IPS-15b (cell line): ENCODE results near the gene CATSPER4.
"Not testable (repeated sequence)": the region's sequence is repeated elsewhere in the genome, so short reads cannot be mapped to it uniquely, and the experiment has no call there.

Experiments used
- H3K27me3 ChIP-seq: one replicate; pipeline ENCODE4 v1.6.1; 2013; ENCODE audit warnings: low read length; ENCODE audit not compliant: control insufficient read depth, insufficient read depth
- H3K36me3 ChIP-seq: one replicate; pipeline ENCODE4 v1.6.1; 2013; ENCODE audit warnings: low read length; ENCODE audit not compliant: control insufficient read depth, insufficient read depth
- H3K4me1 ChIP-seq: one replicate; pipeline ENCODE4 v1.6.1; 2013; ENCODE audit warnings: mild to moderate bottlenecking, low read length; ENCODE audit not compliant: control insufficient read depth, insufficient read depth
- H3K4me3 ChIP-seq: one replicate; pipeline ENCODE4 v1.5.1; 2013; ENCODE audit warnings: low read depth, low read length
- H3K9ac ChIP-seq: one replicate; pipeline ENCODE4 v1.6.1; 2013; ENCODE audit warnings: low read depth, mild to moderate bottlenecking, low read length
- H3K9me3 ChIP-seq: one replicate; pipeline ENCODE4 v1.6.1; 2013; ENCODE audit warnings: mild to moderate bottlenecking, low read length; ENCODE audit not compliant: control insufficient read depth, insufficient read depth

Gene CATSPER4

GRCh38 chr1:26210147-26210870 is 19.9 kb downstream of the CATSPER4 start:
- Histone ChIP-seq H3K4me1 (no peaks in the 10 kb centered on the region), H3K36me3 (no peaks in the 10 kb centered on the region), H3K4me3 (no peak overlapping the region), H3K9me3 (no peaks in the 10 kb centered on the region), H3K9ac (no peak overlapping the region), H3K27me3 (no peaks in the 10 kb centered on the region)

- peaks cover 2% of the 10 kb centered on the region for H3K4me1 ChIP-seq
Observed at GRCh38 chr1:26212726-26213125, 22.3 kb downstream of the CATSPER4 start.

GRCh38 chr1:26213335-26213905 is 23.0 kb downstream of the CATSPER4 start:
- Histone ChIP-seq H3K4me1 (peaks cover 2% of the 10 kb centered on the region), H3K9ac (no peak overlapping the region), H3K27me3 (no peaks in the 10 kb centered on the region)

More at GRCh38 chr1:26212726-26213125, 22.3 kb downstream of the CATSPER4 start:
- H3K4me3 ChIP-seq, result no peak overlapping the region
- H3K9ac ChIP-seq, result no peak overlapping the region
- no peaks in the 10 kb centered on the region for H3K9me3 ChIP-seq
- H3K27me3 ChIP-seq, result no peaks in the 10 kb centered on the region
- H3K36me3 ChIP-seq, result no peaks in the 10 kb centered on the region

GRCh38 chr1:26215246-26215645 is 24.8 kb downstream of the CATSPER4 start:
- no peak overlapping the region for H3K4me3 ChIP-seq
- H3K9ac ChIP-seq, result no peak overlapping the region
- H3K27me3 ChIP-seq, result no peaks in the 10 kb centered on the region
- H3K36me3 ChIP-seq, result no peaks in the 10 kb centered on the region
- peaks cover 5% of the 10 kb centered on the region for H3K4me1 ChIP-seq
- no peaks in the 10 kb centered on the region for H3K9me3 ChIP-seq

More at GRCh38 chr1:26213335-26213905, 23.0 kb downstream of the CATSPER4 start:
- H3K9me3 ChIP-seq, result no peaks in the 10 kb centered on the region
- H3K4me3 ChIP-seq, result no peak overlapping the region
- no peaks in the 10 kb centered on the region for H3K36me3 ChIP-seq

GRCh38 chr1:26218906-26219494 is 28.6 kb downstream of the CATSPER4 start:
- Histone ChIP-seq H3K4me3 (no peak overlapping the region), H3K36me3 (no peaks in the 10 kb centered on the region), H3K9me3 (no peaks in the 10 kb centered on the region), H3K27me3 (peaks cover 6% of the 10 kb centered on the region), H3K4me1 (peaks cover 5% of the 10 kb centered on the region), H3K9ac (no peak overlapping the region)

- Histone ChIP-seq H3K27me3 (peaks cover 16% of the 10 kb centered on the region), H3K4me1 (peaks cover 8% of the 10 kb centered on the region), H3K9me3 (no peaks in the 10 kb centered on the region), H3K36me3 (no peaks in the 10 kb centered on the region), H3K9ac (no peak overlapping the region), H3K4me3 (no peak overlapping the region)
Observed at GRCh38 chr1:26220199-26220912, 30.0 kb downstream of the CATSPER4 start.

- Histone ChIP-seq H3K4me1 (peaks cover 8% of the 10 kb centered on the region), H3K9me3 (no peaks in the 10 kb centered on the region), H3K9ac (no peak overlapping the region)
Observed at GRCh38 chr1:26221094-26221493, 30.7 kb downstream of the CATSPER4 start.

GRCh38 chr1:26224606-26225005 is 34.2 kb downstream of the CATSPER4 start:
- H3K27me3 ChIP-seq, result peaks cover 27% of the 10 kb centered on the region
- no peaks in the 10 kb centered on the region for H3K36me3 ChIP-seq
- no peak overlapping the region for H3K9ac ChIP-seq
- no peaks in the 10 kb centered on the region for H3K9me3 ChIP-seq
- peaks cover 5% of the 10 kb centered on the region for H3K4me1 ChIP-seq
- H3K4me3 ChIP-seq, result peak overlapping the region; percentile 75

More at GRCh38 chr1:26221094-26221493, 30.7 kb downstream of the CATSPER4 start:
- H3K27me3 ChIP-seq, result peaks cover 20% of the 10 kb centered on the region
- no peaks in the 10 kb centered on the region for H3K36me3 ChIP-seq
- no peak overlapping the region for H3K4me3 ChIP-seq

GRCh38 chr1:26225033-26225831 is 34.8 kb downstream of the CATSPER4 start:
- peaks cover 27% of the 10 kb centered on the region for H3K27me3 ChIP-seq
- peak overlapping the region; percentile 75 for H3K4me3 ChIP-seq
- H3K9ac ChIP-seq, result no peak overlapping the region
- peaks cover 3% of the 10 kb centered on the region for H3K4me1 ChIP-seq
- no peaks in the 10 kb centered on the region for H3K9me3 ChIP-seq
- no peaks in the 10 kb centered on the region for H3K36me3 ChIP-seq

GRCh38 chr1:26230682-26231081 is 40.3 kb downstream of the CATSPER4 start:
- H3K9me3 ChIP-seq, H3K4me1 ChIP-seq, H3K27me3 ChIP-seq: not testable (repeated sequence)

More at GRCh38 chr1:26230682-26231081, 40.3 kb downstream of the CATSPER4 start:
- not testable (repeated sequence) for H3K4me3 ChIP-seq, H3K36me3 ChIP-seq, H3K9ac ChIP-seq
